ENCODE results near the gene AOAH. TPM values are rescaled to one million over a fixed set of nuclear protein-coding genes. Genes with fewer than 3 reads are reported as not detected.

AOAH gene
- total and polyA plus RNA-seq, 9 donors, result 2.4 to 4.4 (median 3.4) TPM

- H3K4me1 ChIP-seq (ENCODE audit: control insufficient read depth, insufficient read depth, low read length), result no peaks in the 10 kb centered on the region
- no peaks in the 10 kb centered on the region for H3K36me3 ChIP-seq (ENCODE audit: control insufficient read depth, insufficient read depth, low read length)
- 82% methylated on average over 3 of the region's 3 CpGs for WGBS (ENCODE audit: insufficient coverage)
- H3K27me3 ChIP-seq (ENCODE audit: control insufficient read depth, insufficient read depth, low read length), result no peaks in the 10 kb centered on the region
- H3K4me3 ChIP-seq (ENCODE audit: low read length), result no peak overlapping the region
- H3K27ac ChIP-seq (ENCODE audit: low read length), result no peak overlapping the region
- H3K9me3 ChIP-seq (replicated peaks; ENCODE audit: control insufficient read depth, low read depth, low read length), result no peaks in the 10 kb centered on the region
- no peak for DNase-seq
These were observed 85.6 kb downstream of the AOAH start for GRCh38 chr7:36638586-36639263.

DNA sequence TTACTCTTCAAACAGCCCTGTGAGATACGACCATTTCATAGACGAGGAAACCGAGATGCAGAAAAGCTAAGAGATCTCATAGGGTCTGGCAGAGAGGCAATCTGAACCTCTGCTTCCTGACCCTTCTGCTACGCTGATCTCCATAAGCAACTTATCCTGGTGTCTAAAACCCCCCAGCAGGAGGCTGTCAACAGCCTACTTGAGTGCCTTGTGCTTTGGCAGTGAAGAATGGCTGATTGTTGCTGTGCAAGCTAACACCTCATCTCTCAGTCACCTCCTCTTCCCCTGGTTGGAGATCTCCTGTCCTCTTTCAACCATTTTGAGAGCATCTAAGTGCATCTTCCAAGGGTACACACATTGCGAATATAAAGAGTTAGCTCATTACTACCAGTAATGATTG lies 86.2 kb downstream of the AOAH start:
- H3K9me3 ChIP-seq (replicated peaks; ENCODE audit: control insufficient read depth, low read depth, low read length), result no peaks in the 10 kb centered on the region
- H3K4me3 ChIP-seq (ENCODE audit: low read length), result no peak overlapping the region
- H3K4me1 ChIP-seq (ENCODE audit: control insufficient read depth, insufficient read depth, low read length), result no peaks in the 10 kb centered on the region
- no peaks in the 10 kb centered on the region for H3K36me3 ChIP-seq (ENCODE audit: control insufficient read depth, insufficient read depth, low read length)
- WGBS (ENCODE audit: insufficient coverage), result no CpG with 5 or more reads among the region's 5 CpGs
- no peak for DNase-seq
- H3K27ac ChIP-seq (ENCODE audit: low read length), result no peak overlapping the region
- H3K27me3 ChIP-seq (ENCODE audit: control insufficient read depth, insufficient read depth, low read length), result no peaks in the 10 kb centered on the region

- 83% methylated on average over 1 of the region's 4 CpGs for WGBS (ENCODE audit: insufficient coverage)
- Histone ChIP-seq H3K36me3 (ENCODE audit: control insufficient read depth, insufficient read depth, low read length) (no peaks in the 10 kb centered on the region), H3K4me1 (ENCODE audit: control insufficient read depth, insufficient read depth, low read length) (no peaks in the 10 kb centered on the region), H3K27me3 (ENCODE audit: control insufficient read depth, insufficient read depth, low read length) (peaks cover 2% of the 10 kb centered on the region), H3K9me3 (replicated peaks; ENCODE audit: control insufficient read depth, low read depth, low read length) (no peaks in the 10 kb centered on the region), H3K27ac (ENCODE audit: low read length) (no peak overlapping the region), H3K4me3 (ENCODE audit: low read length) (no peak overlapping the region)
- DNase-seq, result no peak
These were observed 86.9 kb downstream of the AOAH start for GRCh38 chr7:36637417-36637816.

GRCh38 chr7:36636126-36636525 lies 88.2 kb downstream of the AOAH start:
- Histone ChIP-seq H3K27ac (ENCODE audit: low read length) (no peak overlapping the region), H3K9me3 (replicated peaks; ENCODE audit: control insufficient read depth, low read depth, low read length) (no peaks in the 10 kb centered on the region), H3K4me1 (ENCODE audit: control insufficient read depth, insufficient read depth, low read length) (no peaks in the 10 kb centered on the region), H3K4me3 (ENCODE audit: low read length) (no peak overlapping the region), H3K36me3 (ENCODE audit: control insufficient read depth, insufficient read depth, low read length) (no peaks in the 10 kb centered on the region), H3K27me3 (ENCODE audit: control insufficient read depth, insufficient read depth, low read length) (peaks cover 2% of the 10 kb centered on the region)
- DNase-seq, result no peak
- WGBS (ENCODE audit: insufficient coverage), result no CpG with 5 or more reads among the region's 5 CpGs

DNA sequence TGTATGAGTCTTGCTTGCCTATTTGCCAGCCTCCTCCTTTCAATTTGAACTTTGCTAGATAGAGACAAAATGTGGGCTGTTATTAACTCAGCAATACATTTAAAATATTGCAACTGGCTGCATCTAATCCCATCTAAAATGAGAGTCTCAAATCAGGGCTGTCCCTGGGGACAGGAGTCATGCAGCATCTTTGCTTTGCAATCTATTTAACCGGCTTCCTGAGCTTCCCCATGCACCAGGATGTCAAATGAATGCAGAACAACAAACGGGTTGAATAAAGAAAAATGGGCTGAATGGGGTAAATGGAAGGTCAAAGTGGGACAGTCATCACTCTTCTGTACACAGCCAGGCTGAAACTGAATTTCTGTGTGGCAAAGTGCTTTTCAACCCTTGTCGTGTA lies 89.2 kb downstream of the AOAH start:
- no peak overlapping the region for H3K27ac ChIP-seq (ENCODE audit: low read length)
- peaks cover 2% of the 10 kb centered on the region for H3K27me3 ChIP-seq (ENCODE audit: control insufficient read depth, insufficient read depth, low read length)
- 43% methylated on average over 2 of the region's 3 CpGs for WGBS (ENCODE audit: insufficient coverage)

GRCh38 chr7:36633377-36633776 lies 90.9 kb downstream of the AOAH start:
- DNase-seq, result no peak
- Histone ChIP-seq H3K27me3 (ENCODE audit: control insufficient read depth, insufficient read depth, low read length) (peaks cover 2% of the 10 kb centered on the region), H3K4me3 (ENCODE audit: low read length) (no peak overlapping the region), H3K4me1 (ENCODE audit: control insufficient read depth, insufficient read depth, low read length) (no peaks in the 10 kb centered on the region), H3K36me3 (ENCODE audit: control insufficient read depth, insufficient read depth, low read length) (no peaks in the 10 kb centered on the region), H3K27ac (ENCODE audit: low read length) (no peak overlapping the region), H3K9me3 (replicated peaks; ENCODE audit: control insufficient read depth, low read depth, low read length) (no peaks in the 10 kb centered on the region)
- WGBS (ENCODE audit: insufficient coverage), result 85% methylated on average over 8 of the region's 9 CpGs

More for the DNA sequence above, 89.2 kb downstream of the AOAH start:
- no peak for DNase-seq
- no peak overlapping the region for H3K4me3 ChIP-seq (ENCODE audit: low read length)
- H3K36me3 ChIP-seq (ENCODE audit: control insufficient read depth, insufficient read depth, low read length), result no peaks in the 10 kb centered on the region
- no peaks in the 10 kb centered on the region for H3K4me1 ChIP-seq (ENCODE audit: control insufficient read depth, insufficient read depth, low read length)
- no peaks in the 10 kb centered on the region for H3K9me3 ChIP-seq (replicated peaks; ENCODE audit: control insufficient read depth, low read depth, low read length)

- Histone ChIP-seq H3K27ac (ENCODE audit: low read length) (no peak overlapping the region), H3K36me3 (ENCODE audit: control insufficient read depth, insufficient read depth, low read length) (no peaks in the 10 kb centered on the region), H3K4me3 (ENCODE audit: low read length) (no peak overlapping the region), H3K27me3 (ENCODE audit: control insufficient read depth, insufficient read depth, low read length) (peaks cover 2% of the 10 kb centered on the region), H3K9me3 (replicated peaks; ENCODE audit: control insufficient read depth, low read depth, low read length) (no peaks in the 10 kb centered on the region), H3K4me1 (ENCODE audit: control insufficient read depth, insufficient read depth, low read length) (peaks cover 2% of the 10 kb centered on the region)
- DNase-seq, result no peak
- WGBS (ENCODE audit: insufficient coverage), result 75% methylated on average over 5 of the region's 6 CpGs
These were observed 94.1 kb downstream of the AOAH start for GRCh38 chr7:36630112-36630650.

DNA sequence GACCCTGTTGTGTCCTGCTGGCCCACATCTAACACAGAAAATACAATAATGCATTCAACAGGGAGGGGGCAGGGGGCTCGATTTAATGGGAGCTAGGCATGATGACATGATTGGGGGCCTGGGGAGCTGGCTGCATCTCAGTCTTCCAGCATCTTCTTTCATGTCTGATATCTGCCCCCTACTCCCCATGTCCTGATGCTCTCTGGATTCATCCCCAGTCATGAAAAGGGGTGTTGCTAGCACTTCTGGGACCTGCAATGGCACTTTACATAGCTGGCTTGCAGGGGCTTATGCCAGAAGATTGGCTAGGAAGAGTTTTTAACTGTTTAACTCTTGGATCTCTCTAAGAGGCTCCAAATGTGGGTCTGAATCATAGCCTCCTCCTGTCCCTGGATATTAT lies 94.9 kb downstream of the AOAH start:
- no peak for DNase-seq
- Histone ChIP-seq H3K4me3 (ENCODE audit: low read length) (no peak overlapping the region), H3K4me1 (ENCODE audit: control insufficient read depth, insufficient read depth, low read length) (peaks cover 5% of the 10 kb centered on the region), H3K9me3 (replicated peaks; ENCODE audit: control insufficient read depth, low read depth, low read length) (no peaks in the 10 kb centered on the region), H3K27ac (ENCODE audit: low read length) (no peak overlapping the region), H3K36me3 (ENCODE audit: control insufficient read depth, insufficient read depth, low read length) (no peaks in the 10 kb centered on the region), H3K27me3 (ENCODE audit: control insufficient read depth, insufficient read depth, low read length) (peaks cover 2% of the 10 kb centered on the region)
- WGBS (ENCODE audit: insufficient coverage), result 67% methylated on average over 1 of the region's 1 CpG

GRCh38 chr7:36627836-36628235 lies 96.5 kb downstream of the AOAH start:
- Histone ChIP-seq H3K9me3 (replicated peaks; ENCODE audit: control insufficient read depth, low read depth, low read length) (no peaks in the 10 kb centered on the region), H3K4me1 (ENCODE audit: control insufficient read depth, insufficient read depth, low read length) (peaks cover 5% of the 10 kb centered on the region), H3K36me3 (ENCODE audit: control insufficient read depth, insufficient read depth, low read length) (no peaks in the 10 kb centered on the region), H3K27me3 (ENCODE audit: control insufficient read depth, insufficient read depth, low read length) (peaks cover 1% of the 10 kb centered on the region), H3K27ac (ENCODE audit: low read length) (no peak overlapping the region), H3K4me3 (ENCODE audit: low read length) (no peak overlapping the region)
- WGBS (ENCODE audit: insufficient coverage), result 100% methylated on average over 2 of the region's 6 CpGs
- no peak for DNase-seq

- Histone ChIP-seq H3K36me3 (ENCODE audit: control insufficient read depth, insufficient read depth, low read length) (no peaks in the 10 kb centered on the region), H3K4me1 (ENCODE audit: control insufficient read depth, insufficient read depth, low read length) (peaks cover 5% of the 10 kb centered on the region), H3K4me3 (ENCODE audit: low read length) (no peak overlapping the region), H3K27me3 (ENCODE audit: control insufficient read depth, insufficient read depth, low read length) (no peaks in the 10 kb centered on the region), H3K9me3 (replicated peaks; ENCODE audit: control insufficient read depth, low read depth, low read length) (no peaks in the 10 kb centered on the region), H3K27ac (ENCODE audit: low read length) (no peak overlapping the region)
- WGBS (ENCODE audit: insufficient coverage), result 60% methylated on average over 1 of the region's 2 CpGs
- no peak for DNase-seq
These were observed 98.2 kb downstream of the AOAH start for GRCh38 chr7:36626111-36626510.
